Spleen (tissue), 7 donors: Measurements from ENCODE around the gene MED8.

ENCODE experiments used
- POLR2A ChIP-seq, 3 donors: fragments of 450-650 bp; IDR thresholded peaks; one replicate each; pipeline ENCODE4 v1.5.1; 2017; ENCODE audit warnings: antibody characterized with exemption in 3 of 3, mild to moderate bottlenecking in 1 of 3
- POLR2AphosphoS5 ChIP-seq, 3 donors: sonication (generic); formaldehyde crosslinking; IDR thresholded peaks; one replicate each; pipeline ENCODE4 v1.5.1; 2017; ENCODE audit warnings: antibody characterized with exemption in 3 of 3
- TF ChIP-seq, protein P1 (sequence below), 11 experiments: fragments of 200-600 bp in 7 of 11; fragments of 450-650 bp in 4 of 11; sonication (generic) in 4 of 11; IDR thresholded peaks in 8 of 11; conservative IDR thresholded peaks in 3 of 11; 1 replicate in 7 of 11; 2 replicates in 4 of 11; pipeline versions ENCODE4 v1.4.0 to v1.8.0; 2016 to 2021; ENCODE audit warnings: antibody characterized with exemption in 11 of 11, inconsistent platforms in 4 of 11, mild to moderate bottlenecking in 1 of 11
- donor health status: DM: no; HTN: no; CAD: no; lungs with moderate emphysema.
- donor health status: DM: no; HTN: no; CAD: no.
- donor health status: DM: no; HTN: no; CAD: no.

DNA sequence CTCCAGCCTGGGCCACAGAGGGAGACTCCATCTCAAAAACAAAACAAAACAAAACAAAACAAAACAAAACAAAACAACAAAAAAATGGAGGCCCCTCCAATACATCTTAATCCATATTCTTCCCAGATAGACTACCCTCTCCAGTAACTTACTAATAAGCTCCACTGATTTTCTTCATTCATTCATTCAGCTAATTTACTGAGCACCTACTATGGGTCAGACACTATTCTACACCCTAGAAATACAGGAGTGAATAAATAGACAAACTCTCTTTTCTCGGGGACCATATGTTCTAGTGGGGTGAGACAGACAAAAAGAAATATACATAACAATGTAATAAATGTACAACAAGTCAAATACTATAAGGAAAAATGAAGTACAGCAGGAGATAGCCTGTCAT lies 38.6 kb downstream of the MED8 start:
- no peak for TF ChIP-seq POLR2A (IDR thresholded peaks at IDR 0.05)
- TF ChIP-seq, protein P1, sequence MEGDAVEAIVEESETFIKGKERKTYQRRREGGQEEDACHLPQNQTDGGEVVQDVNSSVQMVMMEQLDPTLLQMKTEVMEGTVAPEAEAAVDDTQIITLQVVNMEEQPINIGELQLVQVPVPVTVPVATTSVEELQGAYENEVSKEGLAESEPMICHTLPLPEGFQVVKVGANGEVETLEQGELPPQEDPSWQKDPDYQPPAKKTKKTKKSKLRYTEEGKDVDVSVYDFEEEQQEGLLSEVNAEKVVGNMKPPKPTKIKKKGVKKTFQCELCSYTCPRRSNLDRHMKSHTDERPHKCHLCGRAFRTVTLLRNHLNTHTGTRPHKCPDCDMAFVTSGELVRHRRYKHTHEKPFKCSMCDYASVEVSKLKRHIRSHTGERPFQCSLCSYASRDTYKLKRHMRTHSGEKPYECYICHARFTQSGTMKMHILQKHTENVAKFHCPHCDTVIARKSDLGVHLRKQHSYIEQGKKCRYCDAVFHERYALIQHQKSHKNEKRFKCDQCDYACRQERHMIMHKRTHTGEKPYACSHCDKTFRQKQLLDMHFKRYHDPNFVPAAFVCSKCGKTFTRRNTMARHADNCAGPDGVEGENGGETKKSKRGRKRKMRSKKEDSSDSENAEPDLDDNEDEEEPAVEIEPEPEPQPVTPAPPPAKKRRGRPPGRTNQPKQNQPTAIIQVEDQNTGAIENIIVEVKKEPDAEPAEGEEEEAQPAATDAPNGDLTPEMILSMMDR (IDR thresholded peaks at IDR 0.05 in 8 of 11, conservative IDR thresholded peaks at IDR 0.05 in 3 of 11), result no peak
- no peak for TF ChIP-seq POLR2AphosphoS5 (IDR thresholded peaks at IDR 0.05)
